ENCODE results near the gene MS4A1.
"Not testable (repeated sequence)": the region's sequence is repeated elsewhere in the genome, so short reads cannot be mapped to it uniquely, and the experiment has no call there.

The MS4A1 gene

DNA sequence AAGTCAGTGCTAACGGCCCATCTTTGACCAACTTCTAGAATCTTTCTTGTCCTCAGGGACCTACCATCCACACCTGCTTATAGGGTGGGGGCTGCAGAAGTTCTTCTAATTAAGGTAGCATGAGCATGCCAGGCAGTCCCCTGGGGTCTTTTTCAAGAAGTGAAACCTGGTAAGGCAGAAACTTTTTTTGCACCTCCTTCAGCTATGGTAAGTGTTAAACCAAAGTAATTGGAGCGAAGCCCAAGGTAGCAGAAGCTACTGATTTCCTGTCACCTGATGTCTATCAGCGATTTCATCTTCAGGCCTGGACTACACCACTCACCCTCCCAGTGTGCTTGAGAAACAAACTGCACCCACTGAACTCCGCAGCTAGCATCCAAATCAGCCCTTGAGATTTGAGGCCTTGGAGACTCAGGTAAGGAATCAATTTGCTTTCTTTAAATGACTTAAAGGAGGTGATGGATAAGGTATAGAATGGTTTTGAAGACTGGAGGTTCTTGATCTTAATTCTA, at the start of gene MS4A1:
TSS of gene MS4A1 (plus strand) at position 317 of the 512 bp plus-strand sequence. CDS start 6,528 bp downstream, outside the sequence.
- H3K27ac ChIP-seq: peak within 1 kb of the TSS in 3 of 21 experiments; percentile 20 to 51 (median 50)
- no peak within 1 kb of the TSS for H3K4me3 ChIP-seq

DNA sequence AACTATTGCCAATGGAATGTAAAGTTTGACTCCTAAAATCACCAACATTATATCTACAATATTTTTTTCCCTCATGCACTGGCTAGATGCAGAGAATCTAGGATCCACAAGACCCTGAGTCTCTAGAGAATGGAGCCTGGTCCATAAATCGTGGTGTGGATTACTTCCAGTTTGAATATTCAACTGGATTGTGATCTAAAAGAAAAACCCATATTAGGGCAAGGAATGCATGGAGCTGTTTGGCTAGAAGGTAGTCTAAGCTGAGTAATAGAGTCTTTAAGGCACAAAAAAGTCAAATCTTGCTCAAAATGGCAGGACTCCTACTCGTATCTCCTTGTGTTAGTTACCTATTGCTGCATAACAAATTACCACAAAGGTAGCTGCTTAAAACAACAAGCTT, 35.6 kb upstream of the MS4A1 start:
- Histone ChIP-seq H3K4me3 (no peak overlapping the region), H3K27ac (no peak overlapping the region)

DNA sequence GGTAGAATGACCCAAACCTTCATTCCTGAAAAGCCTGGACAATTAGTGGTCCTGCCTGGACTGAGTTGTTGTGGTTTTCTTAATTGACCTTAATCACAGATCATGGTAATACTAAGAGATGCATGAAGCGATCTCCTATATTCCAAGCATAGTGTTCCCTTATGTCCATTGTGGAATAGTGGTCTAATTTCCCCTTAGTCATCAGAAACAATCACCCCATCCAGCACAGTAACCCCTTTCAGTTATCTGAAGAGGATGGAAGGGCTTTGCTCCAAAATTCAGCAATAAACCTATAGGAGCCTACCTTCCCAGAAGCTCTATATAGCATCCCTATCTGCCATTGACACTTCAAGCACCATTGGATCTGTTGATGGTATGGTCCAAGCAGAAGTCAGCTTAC, 33.0 kb upstream of the MS4A1 start:
- Histone ChIP-seq H3K27ac (no peak overlapping the region), H3K4me3 (no peak overlapping the region)

DNA sequence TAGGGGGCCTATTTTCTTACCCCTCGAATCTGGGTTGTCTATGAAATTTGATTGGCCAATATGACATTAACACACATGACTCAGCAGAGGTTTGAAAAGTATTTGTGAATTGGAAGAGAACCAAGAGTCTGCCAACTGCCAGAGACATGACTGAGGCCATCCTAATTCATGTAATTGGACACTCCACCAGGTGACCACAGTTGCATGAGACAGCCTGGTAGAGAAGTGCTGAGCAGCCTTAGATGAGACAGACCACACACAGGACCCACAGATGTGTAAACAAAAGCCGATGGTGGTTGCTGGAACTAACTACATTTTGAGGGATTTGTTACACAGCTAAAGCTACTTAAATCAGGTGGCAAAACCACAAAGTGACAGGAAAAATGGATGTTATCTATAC, 27.1 kb upstream of the MS4A1 start:
- Histone ChIP-seq H3K4me3 (no peak overlapping the region), H3K27ac (no peak overlapping the region)

DNA sequence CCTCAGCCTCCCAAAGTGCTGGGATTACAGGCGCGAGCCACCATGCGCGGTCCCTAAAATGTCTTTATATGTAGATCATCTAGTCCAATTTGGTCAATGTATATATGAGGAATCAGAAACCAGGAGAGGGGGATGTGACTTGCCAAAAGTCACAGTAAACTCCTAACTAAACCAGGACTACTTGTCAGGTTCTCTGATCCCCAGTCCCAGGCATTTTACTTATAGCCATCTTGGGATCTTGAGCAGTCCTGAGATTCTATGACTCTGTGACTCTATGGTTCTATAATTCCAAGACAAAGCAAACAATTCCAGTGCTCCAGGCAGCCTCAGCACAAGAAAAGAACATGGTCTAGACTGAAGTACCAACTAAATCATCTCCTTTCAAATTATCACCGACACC, 26.4 kb upstream of the MS4A1 start, which contains the start of gene MS4A5:
TSS of gene MS4A5 (plus strand) at position 301 of the 400 bp plus-strand sequence. CDS start 103 bp downstream, outside the sequence.
- H3K4me3 ChIP-seq: no peak within 1 kb of the TSS
- H3K27ac ChIP-seq: no peak within 1 kb of the TSS

DNA sequence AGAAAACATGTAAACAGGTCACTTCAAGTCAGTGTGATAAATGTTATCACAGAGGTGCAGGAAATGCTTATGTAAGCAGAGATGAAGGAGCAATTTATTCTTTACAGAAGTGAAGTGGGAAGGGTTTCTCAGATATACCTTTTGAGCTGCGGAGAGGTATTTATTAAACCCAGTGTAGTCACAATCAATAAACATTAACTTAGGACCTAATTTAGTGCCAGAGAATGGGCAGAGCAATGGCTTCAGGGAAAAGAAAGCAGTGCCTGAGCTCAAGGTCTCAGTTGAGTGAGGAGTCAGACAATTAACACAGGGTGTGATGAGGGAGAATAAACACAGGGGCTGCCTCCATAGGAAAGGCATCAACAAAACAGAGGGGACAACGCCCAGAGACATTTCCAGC, 24.4 kb upstream of the MS4A1 start:
- no peak overlapping the region for H3K4me3 ChIP-seq
- H3K27ac ChIP-seq: no peak overlapping the region

DNA sequence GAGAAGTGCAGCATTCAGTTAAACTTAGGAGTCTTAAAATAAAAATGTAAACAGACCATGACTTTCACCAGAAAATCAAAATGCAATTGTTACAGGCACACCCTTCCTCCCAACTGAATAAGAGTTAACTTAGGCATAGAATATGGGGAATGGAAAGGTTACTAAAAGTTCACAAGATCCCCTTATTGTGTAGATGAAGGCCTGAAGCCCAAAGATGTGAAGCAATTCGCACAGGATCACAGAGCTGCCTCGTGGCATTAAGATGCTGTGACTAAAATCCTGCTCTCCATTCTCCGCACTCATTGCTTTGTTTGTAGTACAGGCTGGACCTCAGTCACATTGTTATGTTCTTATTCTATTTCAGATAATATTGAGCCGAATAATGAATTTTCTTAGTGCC, 22.2 kb upstream of the MS4A1 start:
- H3K4me3 ChIP-seq: no peak overlapping the region
- no peak overlapping the region for H3K27ac ChIP-seq

DNA sequence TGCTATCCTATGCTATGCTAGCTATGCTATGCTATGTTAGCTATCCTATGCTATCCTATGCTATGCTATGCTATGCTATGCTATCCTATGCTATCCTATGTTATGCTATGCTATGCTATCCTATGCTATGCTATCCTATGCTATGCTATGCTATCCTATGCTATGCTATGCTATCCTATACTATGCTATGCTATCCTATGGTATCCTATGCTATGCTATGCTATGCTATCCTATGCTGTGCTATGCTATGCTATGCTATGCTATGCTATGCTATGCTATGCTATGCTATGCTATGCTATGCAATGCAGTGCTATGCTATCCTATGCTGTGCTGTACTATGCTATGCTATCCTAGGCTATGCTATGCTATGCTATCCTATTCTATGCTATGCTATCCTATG, 8.6 kb upstream of the MS4A1 start:
- no peak overlapping the region for H3K27ac ChIP-seq
- H3K4me3 ChIP-seq: no peak overlapping the region

DNA sequence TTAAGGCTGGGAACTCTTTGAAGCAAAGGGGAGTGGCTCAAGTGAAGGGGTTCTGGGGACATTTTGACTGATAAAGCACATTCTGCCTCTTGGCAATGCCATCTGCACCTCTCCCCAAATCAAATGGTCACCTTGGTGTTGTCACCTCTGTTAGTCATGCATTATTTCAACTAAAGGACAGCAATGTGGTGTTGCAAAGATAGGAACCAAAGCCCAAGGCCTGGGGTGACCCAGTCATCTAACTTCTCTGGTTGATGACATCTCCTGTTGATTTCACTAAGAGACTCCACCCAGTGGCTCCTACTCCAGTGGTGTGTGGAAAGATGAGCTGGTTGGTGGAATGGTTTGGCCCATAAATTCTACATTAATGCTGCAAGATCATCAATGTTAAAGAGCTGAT, 7.8 kb upstream of the MS4A1 start:
- Histone ChIP-seq H3K4me3 (no peak overlapping the region), H3K27ac (no peak overlapping the region)

DNA sequence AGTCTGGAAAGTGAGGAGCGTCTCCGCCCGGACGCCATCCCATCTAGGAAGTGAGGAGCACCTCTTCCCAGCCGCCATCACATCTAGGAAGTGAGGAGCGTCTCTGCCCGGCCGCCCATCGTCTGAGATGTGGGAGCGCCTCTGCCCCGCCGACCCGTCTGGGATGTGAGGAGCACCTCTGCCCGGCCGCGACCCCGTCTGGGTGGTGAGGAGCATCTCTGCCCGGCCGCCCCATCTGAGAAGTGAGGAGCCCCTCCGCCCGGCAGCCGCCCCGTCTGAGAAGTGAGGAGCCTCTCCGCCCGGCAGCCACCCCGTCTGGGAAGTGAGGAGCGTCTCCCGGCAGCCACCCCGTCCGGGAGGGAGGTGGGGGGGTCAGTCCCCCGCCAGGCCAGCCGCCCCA, 4.5 kb upstream of the MS4A1 start:
- H3K27ac ChIP-seq, H3K4me3 ChIP-seq: not testable (repeated sequence)

DNA sequence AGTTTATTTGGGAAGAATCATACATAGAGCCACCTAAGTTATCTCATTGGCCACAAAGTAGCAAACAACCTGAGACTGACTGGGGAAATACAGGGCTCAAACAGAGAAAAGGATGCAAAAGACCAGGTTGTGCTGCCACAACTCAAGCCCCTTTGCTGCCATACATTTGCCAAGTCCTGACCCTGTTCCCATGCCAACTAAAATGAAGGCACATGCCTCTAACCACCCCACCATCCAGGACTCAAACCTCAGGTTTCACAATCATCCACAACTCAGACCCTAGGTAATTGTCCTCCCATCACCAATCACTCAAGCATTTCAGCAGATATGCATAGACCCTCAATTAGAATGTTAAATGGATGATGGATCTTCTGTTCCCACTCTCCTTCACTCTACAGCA, 1.4 kb upstream of the MS4A1 start:
- H3K27ac ChIP-seq: no peak overlapping the region
- H3K4me3 ChIP-seq: no peak overlapping the region

DNA sequence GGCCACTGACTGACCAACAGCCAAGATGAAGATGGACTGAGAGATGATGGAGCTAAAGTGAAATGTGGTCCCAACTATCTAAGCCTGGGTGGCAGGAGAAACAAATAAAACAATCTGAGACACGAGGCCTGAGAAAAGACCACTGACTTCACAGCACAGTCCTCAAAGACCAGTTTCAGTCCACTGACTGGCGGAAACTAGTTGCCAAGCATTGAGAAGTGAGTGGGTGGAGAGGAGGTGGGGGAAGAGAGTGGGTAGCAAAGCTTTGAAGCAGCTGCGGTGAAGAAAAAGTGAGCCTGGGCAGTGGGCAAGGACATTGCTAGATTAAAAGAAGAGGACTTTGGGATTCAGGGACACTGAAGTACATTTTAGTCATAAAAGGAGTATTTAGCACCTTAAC, 1.9 kb downstream of the MS4A1 start:
- no peak overlapping the region for H3K4me3 ChIP-seq
- H3K27ac ChIP-seq: peak overlapping the region in 1 of 21 experiments; percentile 50

DNA sequence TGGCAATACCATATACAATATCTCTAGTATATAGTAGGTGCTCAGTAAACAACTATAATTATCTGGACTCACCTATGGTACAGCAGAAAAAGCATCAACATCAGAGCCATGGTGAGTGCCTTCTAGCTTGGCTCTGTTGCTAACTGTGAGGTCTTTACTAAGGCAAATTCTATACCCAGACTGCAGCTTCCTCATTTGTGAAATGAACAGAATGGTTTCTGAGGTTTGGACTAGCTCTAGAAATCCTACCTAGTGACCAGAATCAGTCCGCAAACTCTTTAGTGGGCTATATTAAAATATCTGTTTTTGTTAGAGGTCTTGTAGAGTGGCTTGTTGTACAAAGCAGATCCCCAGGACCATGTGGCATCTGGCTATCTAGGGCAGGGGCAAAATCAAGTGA, 3.7 kb downstream of the MS4A1 start:
- H3K27ac ChIP-seq: no peak overlapping the region
- H3K4me3 ChIP-seq: no peak overlapping the region

DNA sequence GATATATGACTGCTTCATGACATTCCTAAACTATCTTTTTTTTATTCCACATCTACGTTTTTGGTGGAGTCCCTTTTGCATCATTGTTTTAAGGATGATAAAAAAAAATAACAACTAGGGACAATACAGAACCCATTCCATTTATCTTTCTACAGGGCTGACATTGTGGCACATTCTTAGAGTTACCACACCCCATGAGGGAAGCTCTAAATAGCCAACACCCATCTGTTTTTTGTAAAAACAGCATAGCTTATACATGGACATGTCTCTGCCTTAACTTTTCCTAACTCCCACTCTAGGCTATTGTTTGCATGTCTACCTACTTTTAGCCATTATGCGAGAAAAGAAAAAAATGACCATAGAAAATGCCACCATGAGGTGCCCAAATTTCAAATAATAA, 13.2 kb downstream of the MS4A1 start:
- Histone ChIP-seq H3K27ac (no peak overlapping the region), H3K4me3 (no peak overlapping the region)

DNA sequence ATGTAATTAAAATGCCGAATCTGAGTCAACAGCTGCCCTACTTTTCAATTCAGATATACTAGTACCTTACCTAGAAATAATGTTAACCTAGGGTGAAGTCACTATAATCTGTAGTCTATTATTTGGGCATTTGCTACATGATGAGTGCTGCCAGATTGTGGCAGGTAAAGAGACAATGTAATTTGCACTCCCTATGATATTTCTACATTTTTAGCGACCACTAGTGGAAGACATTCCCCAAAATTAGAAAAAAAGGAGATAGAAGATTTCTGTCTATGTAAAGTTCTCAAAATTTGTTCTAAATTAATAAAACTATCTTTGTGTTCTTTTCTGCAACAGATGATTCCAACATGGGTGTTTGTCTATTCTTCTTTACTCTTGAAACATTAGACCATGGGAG, 14.1 kb downstream of the MS4A1 start:
- Histone ChIP-seq H3K27ac (no peak overlapping the region), H3K4me3 (no peak overlapping the region)

DNA sequence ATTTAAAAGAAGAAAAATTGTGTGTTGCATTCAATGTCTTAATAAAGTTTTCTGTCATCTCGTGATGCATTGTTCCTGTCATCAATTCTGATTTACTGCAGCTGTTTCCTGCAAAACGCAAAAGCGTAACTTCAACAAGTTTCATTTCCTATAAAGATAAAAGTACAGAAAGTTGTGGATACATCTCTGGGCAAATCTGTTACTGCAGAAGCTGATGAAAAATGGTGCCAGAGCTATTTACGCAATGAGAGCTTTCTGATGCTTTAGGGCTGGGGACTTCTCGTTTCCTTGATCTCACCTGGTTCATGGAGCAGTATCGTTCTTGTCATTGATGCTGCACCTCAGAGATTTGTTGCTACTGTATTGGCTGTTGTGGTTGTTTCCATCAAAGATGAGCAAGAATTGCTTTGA, 21.4 kb downstream of the MS4A1 start:
- no peak overlapping the region for H3K27ac ChIP-seq
- H3K4me3 ChIP-seq: no peak overlapping the region

DNA sequence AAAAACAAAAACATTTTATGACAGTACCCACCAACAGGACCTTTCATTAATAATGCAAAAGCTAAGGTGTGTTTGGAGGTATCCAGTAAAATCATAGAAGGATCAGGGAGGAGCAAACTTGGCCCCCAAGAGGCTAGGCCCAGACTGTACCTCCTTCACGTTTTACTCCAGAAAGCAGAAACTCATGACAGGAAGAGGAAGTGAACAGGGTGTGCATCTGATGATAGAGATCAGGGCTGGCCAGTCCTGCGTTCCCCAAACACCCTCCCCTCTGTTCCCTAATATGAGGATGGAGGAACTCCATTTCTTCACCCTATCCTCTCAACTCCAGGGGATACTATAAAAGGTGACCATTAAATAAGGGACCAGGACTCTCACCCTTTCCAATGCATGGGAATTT, 26.7 kb downstream of the MS4A1 start:
- no peak overlapping the region for H3K27ac ChIP-seq
- no peak overlapping the region for H3K4me3 ChIP-seq

DNA sequence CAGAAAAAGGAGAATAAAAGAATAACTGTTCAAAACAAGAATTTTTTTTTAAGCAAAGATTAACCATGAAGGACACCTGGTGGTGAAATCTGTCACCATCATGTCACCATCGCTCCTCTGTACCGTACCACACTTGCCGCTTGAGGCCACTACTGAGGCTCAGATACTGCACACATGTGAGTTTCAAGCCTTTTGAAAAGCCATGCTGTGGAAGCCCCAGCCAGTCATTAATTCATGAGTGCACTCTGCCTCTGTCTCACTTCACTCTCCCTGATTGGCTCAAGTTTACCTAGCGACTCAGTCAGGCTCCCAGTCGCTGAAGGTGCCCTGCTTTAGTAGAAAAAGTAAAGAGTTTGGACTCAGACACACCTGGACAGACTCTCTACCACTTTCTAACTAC, 30.3 kb downstream of the MS4A1 start:
- Histone ChIP-seq H3K27ac (no peak overlapping the region), H3K4me3 (no peak overlapping the region)

DNA sequence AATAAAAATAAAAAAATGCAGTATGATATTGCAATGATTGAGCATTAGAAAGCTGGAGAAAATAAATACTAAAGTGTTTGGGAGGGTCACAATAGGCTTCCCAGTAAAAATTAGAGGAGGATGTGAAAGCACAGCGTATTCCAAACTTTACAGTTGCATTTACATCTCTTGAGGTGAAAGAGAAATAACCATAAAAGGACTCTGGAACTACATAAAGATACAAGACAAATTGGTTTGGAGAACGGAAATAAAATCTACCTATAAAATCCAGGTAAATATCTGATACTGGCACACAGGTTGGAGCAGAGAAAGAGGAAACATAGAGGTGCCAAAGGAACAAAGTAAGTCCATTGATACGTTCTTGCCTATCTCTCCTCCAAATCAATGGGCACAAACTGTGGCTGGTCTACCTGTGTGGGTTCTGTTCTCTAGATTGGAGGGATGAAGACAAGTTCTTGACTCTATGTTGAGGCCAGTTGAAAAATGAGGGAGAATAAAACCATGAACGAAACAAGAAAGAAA, 36.9 kb downstream of the MS4A1 start, which contains the start of gene MS4A12:
TSS of gene MS4A12 (plus strand) at position 291 of the 522 bp plus-strand sequence. CDS start 4,541 bp downstream, outside the sequence.
- Histone ChIP-seq H3K4me3 (no peak within 1 kb of the TSS), H3K27ac (no peak within 1 kb of the TSS)

DNA sequence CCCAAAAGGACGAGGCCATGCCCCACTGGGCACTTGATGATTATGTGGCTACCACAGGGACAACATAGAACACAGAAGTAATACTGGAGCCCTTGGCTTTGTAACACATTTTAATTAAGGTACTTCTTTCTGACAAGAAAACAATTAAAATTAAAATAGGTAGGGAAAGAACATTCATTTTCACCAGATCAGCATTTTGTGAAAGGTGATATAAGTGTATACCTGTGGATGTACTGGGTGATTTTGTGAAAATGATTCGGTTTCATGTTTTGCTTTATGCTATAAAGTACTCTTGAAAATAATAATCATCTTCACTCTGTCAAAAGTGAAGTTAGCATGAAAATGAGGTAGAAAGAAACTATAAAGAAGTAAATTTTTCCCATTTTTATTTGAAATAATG, 37.8 kb downstream of the MS4A1 start:
- no peak overlapping the region for H3K27ac ChIP-seq
- H3K4me3 ChIP-seq: no peak overlapping the region

DNA sequence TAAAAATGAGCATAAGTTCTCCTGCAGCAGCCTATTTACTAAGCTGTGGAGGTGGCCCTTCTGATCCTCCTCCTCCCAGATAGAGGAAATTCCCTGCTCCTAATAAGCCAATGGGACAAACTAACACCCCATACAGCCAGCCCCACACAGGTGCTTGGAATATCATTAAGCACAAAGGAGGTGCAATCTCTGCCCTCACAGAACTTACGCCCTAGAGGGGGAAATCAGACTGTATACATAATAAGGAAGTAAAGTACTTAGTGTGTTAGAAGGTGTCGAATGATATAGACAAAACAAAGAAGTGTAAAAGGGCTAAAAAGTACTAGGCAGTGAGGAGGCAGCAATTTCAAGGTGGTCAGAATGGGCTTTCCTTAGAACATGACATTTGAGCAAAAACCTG, 42.8 kb downstream of the MS4A1 start:
- H3K27ac ChIP-seq: peak overlapping the region in 1 of 21 experiments; percentile 4
- no peak overlapping the region for H3K4me3 ChIP-seq

DNA sequence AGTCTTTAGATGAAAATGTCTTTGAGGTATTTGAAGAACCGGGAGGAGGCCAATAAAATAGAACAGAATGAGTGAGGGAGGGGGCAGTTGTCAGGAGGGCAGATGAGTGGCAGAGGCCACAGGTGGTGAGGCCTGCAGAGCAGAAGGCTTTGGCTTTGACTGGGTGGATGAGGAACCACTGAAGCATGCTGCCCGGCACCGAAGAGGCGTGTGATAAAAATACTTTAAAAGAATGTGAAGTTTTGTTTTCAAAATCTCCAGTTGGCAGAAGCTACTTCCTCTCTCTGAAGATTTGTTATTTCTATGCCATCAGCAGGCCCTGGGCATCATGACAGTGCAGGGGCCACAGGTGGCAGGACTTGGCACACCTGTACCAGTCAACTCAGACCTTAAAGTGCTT, 43.2 kb downstream of the MS4A1 start:
- Histone ChIP-seq H3K27ac (no peak overlapping the region), H3K4me3 (no peak overlapping the region)
